Fibroblast of lung (primary cell): ENCODE measurements around the gene EMID1. TPM values are rescaled to one million over a fixed set of nuclear protein-coding genes. Genes with fewer than 3 reads are reported as not detected.

ENCODE experiments used
- DNase-seq, 2 donors: peaks; one replicate each; pipeline versions ENCODE4 v3.0.0 to v3.0.0-alpha.2; 2010; ENCODE audit warnings: low read depth in 2 of 2
- H2AFZ ChIP-seq: 2 replicates; pipeline ENCODE4 v1.5.1; 2012; ENCODE audit warnings: low read length, control low read depth, inconsistent platforms
- H3K27ac ChIP-seq: 2 replicates; pipeline ENCODE4 v1.5.1; 2011; ENCODE audit warnings: low read length, control low read depth; ENCODE audit not compliant: insufficient read depth
- H3K27me3 ChIP-seq: 2 replicates; pipeline ENCODE4 v1.5.1; 2011; ENCODE audit warnings: mild to moderate bottlenecking, low read length; ENCODE audit not compliant: control insufficient read depth, insufficient read depth
- H3K36me3 ChIP-seq: 2 replicates; pipeline ENCODE4 v1.5.1; 2011; ENCODE audit warnings: low read length; ENCODE audit not compliant: control insufficient read depth, insufficient read depth
- H3K4me1 ChIP-seq: 2 replicates; pipeline ENCODE4 v1.5.1; 2011; ENCODE audit warnings: low read length; ENCODE audit not compliant: control insufficient read depth, insufficient read depth; ENCODE audit errors: extremely low read depth
- H3K4me2 ChIP-seq: 2 replicates; pipeline ENCODE4 v1.5.1; 2011; ENCODE audit warnings: low read length, control low read depth; ENCODE audit not compliant: insufficient read depth; ENCODE audit errors: extremely low read depth
- H3K4me3 ChIP-seq, 4 experiments: fragments of 200-600 bp in 1 of 4; sonication (generic) in 1 of 4; replicated peaks in 1 of 4; 2 replicates each; pipeline ENCODE4 v1.5.1; 2011 to 2016; ENCODE audit warnings: low read length in 4 of 4, low read depth in 3 of 4, mild to moderate bottlenecking in 3 of 4, control low read depth in 2 of 4, inconsistent platforms in 1 of 4, mixed read lengths in 1 of 4; ENCODE audit not compliant: insufficient read depth in 1 of 4; ENCODE audit errors: control extremely low read depth in 1 of 4
- H3K79me2 ChIP-seq: 2 replicates; pipeline ENCODE4 v1.5.1; 2012; ENCODE audit warnings: mild to moderate bottlenecking, low read length, inconsistent platforms; ENCODE audit not compliant: control insufficient read depth, insufficient read depth
- H3K9ac ChIP-seq: 2 replicates; pipeline ENCODE4 v1.5.1; 2011; ENCODE audit warnings: mild to moderate bottlenecking, low read length, control low read depth; ENCODE audit not compliant: insufficient read depth
- H3K9me3 ChIP-seq: 2 replicates; pipeline ENCODE4 v1.5.1; 2012; ENCODE audit warnings: low read depth, low read length; ENCODE audit not compliant: control insufficient read depth, insufficient read depth
- H4K20me1 ChIP-seq: 2 replicates; pipeline ENCODE4 v1.5.1; 2011; ENCODE audit warnings: low read length; ENCODE audit not compliant: control insufficient read depth, insufficient read depth; ENCODE audit errors: extremely low read depth
- EZH2 ChIP-seq: IDR thresholded peaks from 2 replicates; pipeline ENCODE4 v1.5.1; 2012; ENCODE audit warnings: low read length, control low read depth, mild to moderate bottlenecking; ENCODE audit errors: missing control alignments
- polyA plus RNA-seq, 2 donors: library from polyadenylated mRNA; depleted of rRNA in 1 of 2; stranded (reverse) in 1 of 2; unstranded in 1 of 2; fragments of >200 nt; gene quantifications; 2 replicates each; pipeline ENCODE4 v1.2.1, GENCODE V29; 2011 to 2012; ENCODE audit warnings: missing spikeins in 1 of 2
- total RNA-seq: library from RNA; depleted of rRNA; stranded (reverse); fragments of >200 nt; gene quantifications from 2 replicates; pipeline ENCODE4 v1.2.1, GENCODE V29; 2014
- TF ChIP-seq, protein P1 (sequence below), 2 donors: IDR thresholded peaks in 1 of 2; conservative IDR thresholded peaks in 1 of 2; 1 replicate in 1 of 2; 2 replicates in 1 of 2; pipeline ENCODE4 v1.5.1; 2011 to 2012; ENCODE audit warnings: low read length in 2 of 2, control low read depth in 1 of 2, inconsistent platforms in 1 of 2, low read depth in 1 of 2, mild to moderate bottlenecking in 1 of 2

Gene EMID1
- total and polyA plus RNA-seq, 2 donors (not counting 1 experiment from before 2014, with no cell fraction given): 0.50 TPM; not detected in 1

DNA sequence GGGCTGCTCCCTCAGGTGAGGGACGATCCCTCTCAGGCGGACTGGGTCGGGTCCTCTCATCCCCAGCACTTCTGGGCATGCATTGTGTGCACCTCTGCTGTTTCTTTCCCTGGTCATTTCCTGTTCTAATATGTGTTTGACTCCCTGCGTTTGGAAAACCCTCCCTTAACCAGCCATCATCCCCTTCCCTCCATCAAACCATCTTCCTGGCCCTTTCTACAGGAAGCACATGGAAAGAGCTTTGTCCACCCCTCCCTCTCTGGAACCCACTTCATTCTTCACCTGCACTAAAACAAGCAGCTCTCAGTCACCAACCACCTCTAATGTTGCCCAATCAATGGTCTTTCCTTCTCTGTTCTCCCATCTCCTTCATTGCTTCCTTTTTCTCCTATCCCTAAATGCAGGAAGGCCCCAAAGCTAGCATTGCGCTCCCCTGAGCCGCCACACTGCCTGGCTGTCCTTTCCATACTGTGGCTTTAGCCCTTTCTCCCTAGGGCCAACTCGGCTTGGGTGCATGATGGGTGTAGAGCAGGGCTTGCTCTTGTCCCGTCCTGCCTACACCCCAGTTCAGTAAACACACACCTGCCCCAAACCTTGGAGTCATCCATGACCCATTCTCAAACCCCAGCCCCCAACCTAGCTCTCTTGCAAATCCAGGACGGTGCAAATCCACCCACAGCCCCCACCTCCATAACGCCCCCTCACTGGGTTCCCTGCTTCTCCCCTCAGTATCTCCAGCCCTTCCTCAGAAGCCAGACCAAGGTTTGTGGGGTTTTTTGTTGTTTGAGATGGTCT is 95.3 kb downstream of the EMID1 start:
- Histone ChIP-seq H3K9me3 (no peaks in the 10 kb centered on the region), H2AFZ (no peak overlapping the region), H4K20me1 (no peaks in the 10 kb centered on the region), H3K27ac (no peak overlapping the region), H3K27me3 (no peaks in the 10 kb centered on the region), H3K9ac (no peak overlapping the region), H3K36me3 (peaks cover 18% of the 10 kb centered on the region), H3K4me1 (no peaks in the 10 kb centered on the region), H3K79me2 (no peaks in the 10 kb centered on the region), H3K4me3 (no peak overlapping the region), H3K4me2 (no peak overlapping the region)
- DNase-seq: no peak
- TF ChIP-seq, protein P1, sequence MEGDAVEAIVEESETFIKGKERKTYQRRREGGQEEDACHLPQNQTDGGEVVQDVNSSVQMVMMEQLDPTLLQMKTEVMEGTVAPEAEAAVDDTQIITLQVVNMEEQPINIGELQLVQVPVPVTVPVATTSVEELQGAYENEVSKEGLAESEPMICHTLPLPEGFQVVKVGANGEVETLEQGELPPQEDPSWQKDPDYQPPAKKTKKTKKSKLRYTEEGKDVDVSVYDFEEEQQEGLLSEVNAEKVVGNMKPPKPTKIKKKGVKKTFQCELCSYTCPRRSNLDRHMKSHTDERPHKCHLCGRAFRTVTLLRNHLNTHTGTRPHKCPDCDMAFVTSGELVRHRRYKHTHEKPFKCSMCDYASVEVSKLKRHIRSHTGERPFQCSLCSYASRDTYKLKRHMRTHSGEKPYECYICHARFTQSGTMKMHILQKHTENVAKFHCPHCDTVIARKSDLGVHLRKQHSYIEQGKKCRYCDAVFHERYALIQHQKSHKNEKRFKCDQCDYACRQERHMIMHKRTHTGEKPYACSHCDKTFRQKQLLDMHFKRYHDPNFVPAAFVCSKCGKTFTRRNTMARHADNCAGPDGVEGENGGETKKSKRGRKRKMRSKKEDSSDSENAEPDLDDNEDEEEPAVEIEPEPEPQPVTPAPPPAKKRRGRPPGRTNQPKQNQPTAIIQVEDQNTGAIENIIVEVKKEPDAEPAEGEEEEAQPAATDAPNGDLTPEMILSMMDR (conservative IDR thresholded peaks at IDR 0.05 in 1 of 2, IDR thresholded peaks at IDR 0.05 in 1 of 2; ENCODE audit: low read depth in 1 of 2, low read length in 2 of 2): no peak
- TF ChIP-seq EZH2: no peak

DNA sequence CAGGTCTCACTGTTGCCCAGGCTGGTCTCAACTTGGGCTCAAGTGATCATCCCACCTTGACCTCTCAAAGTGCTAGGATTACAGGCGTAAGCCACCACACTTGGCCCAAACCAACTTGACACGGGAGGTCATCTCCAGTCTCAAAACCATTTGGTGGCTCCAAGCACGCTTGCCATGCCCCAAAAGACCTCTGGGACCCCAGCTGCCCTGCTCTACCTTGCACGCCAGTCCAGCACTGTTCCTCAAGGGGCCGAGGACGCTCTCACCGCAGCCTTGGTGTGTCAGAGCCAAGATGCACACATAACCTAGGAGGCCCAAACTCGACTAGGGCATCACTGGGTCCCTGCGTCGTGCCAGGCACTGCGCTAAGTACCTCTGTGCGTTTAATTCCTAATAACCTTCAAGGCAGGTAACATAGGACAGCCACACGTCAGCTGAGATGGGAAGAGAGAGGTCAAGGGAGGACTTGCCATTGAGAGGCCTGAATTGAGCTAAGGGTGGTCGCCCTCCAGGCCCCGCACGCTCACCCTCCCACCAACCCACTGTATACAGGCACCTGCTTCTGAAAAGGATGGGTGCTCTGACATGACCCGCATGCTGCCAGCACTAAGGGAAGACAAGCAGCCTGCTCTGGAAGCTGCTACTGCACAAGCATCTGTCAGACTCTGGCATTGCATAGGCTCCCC is 96.2 kb downstream of the EMID1 start:
- Histone ChIP-seq H3K36me3 (peaks cover 15% of the 10 kb centered on the region), H3K9ac (no peak overlapping the region), H3K4me3 (no peak overlapping the region), H4K20me1 (no peaks in the 10 kb centered on the region), H3K4me2 (no peak overlapping the region), H3K9me3 (no peaks in the 10 kb centered on the region), H3K79me2 (no peaks in the 10 kb centered on the region), H3K27ac (no peak overlapping the region), H3K4me1 (no peaks in the 10 kb centered on the region), H2AFZ (no peak overlapping the region), H3K27me3 (no peaks in the 10 kb centered on the region)
- no peak for TF ChIP-seq EZH2
- TF ChIP-seq, protein P1 (conservative IDR thresholded peaks at IDR 0.05 in 1 of 2, IDR thresholded peaks at IDR 0.05 in 1 of 2; ENCODE audit: low read depth in 1 of 2, low read length in 2 of 2): no peak
- no peak for DNase-seq

GRCh38 chr22:29302402-29302680 is 96.6 kb downstream of the EMID1 start:
- no peak overlapping the region for H3K27ac ChIP-seq
- no peaks in the 10 kb centered on the region for H3K4me1 ChIP-seq
- no peak overlapping the region for H2AFZ ChIP-seq
- H3K9ac ChIP-seq: no peak overlapping the region
- peaks cover 11% of the 10 kb centered on the region for H3K36me3 ChIP-seq
- no peaks in the 10 kb centered on the region for H3K27me3 ChIP-seq
- no peak overlapping the region for H3K4me3 ChIP-seq
- no peaks in the 10 kb centered on the region for H3K9me3 ChIP-seq
- no peak overlapping the region for H3K4me2 ChIP-seq
- no peaks in the 10 kb centered on the region for H4K20me1 ChIP-seq
- DNase-seq: no peak
- TF ChIP-seq EZH2: no peak
- TF ChIP-seq, protein P1 (conservative IDR thresholded peaks at IDR 0.05 in 1 of 2, IDR thresholded peaks at IDR 0.05 in 1 of 2; ENCODE audit: low read depth in 1 of 2, low read length in 2 of 2): no peak
- H3K79me2 ChIP-seq: no peaks in the 10 kb centered on the region
